Erythroblast (primary cell): ENCODE data around the gene PRKCE.

Experiments used
- DNase-seq, 2 experiments: peaks; one replicate each; lab custom pipeline; 2025; lab: John Stamatoyannopoulos, UW
- GATA1 ChIP-seq: IDR thresholded peaks from 2 replicates; pipeline ENCODE4 v1.6.1; 2011; ENCODE audit warnings: low read depth, mild to moderate bottlenecking, control low read depth, low read length, moderate library complexity
- POLR2A ChIP-seq: IDR thresholded peaks from 2 replicates; pipeline ENCODE4 v1.6.1; 2011; ENCODE audit warnings: mild to moderate bottlenecking, low read length

Gene PRKCE

GRCh38 chr2:45799679-45800381 is 148.4 kb downstream of the PRKCE start:
- TF ChIP-seq POLR2A = no peak
- no peak for TF ChIP-seq GATA1
- DNase-seq = no peak

DNA sequence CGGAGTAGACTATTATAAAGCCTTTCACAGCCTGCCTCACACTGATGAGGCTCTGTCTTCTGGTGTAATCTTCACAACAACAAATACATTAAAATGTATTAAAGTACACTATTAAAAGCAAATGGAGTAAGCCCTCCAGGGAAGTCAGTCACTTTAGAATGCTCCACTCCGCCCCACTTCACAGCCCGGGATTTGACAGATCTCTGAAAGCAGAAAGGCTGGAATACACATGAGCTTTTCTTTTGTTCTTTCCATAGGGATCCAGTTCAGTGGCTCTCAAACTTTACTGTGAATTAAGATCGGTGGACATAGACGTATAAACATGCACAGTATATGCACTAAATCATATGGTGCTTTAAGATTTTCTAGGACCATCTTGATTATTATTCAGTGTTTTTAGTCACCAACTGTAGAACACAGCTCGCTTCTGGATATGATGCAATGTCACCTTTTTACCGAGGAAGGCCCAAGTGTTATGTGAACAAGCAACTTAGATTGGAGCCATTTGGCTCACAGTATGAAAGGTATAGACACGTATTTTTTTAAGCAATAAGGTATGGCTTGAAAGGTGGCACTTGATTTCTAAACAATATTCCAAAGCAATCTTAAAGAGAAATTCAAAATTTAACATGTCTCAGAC is 151.1 kb downstream of the PRKCE start:
- TF ChIP-seq POLR2A (no peak), GATA1 (no peak)
- DNase-seq = no peak

DNA sequence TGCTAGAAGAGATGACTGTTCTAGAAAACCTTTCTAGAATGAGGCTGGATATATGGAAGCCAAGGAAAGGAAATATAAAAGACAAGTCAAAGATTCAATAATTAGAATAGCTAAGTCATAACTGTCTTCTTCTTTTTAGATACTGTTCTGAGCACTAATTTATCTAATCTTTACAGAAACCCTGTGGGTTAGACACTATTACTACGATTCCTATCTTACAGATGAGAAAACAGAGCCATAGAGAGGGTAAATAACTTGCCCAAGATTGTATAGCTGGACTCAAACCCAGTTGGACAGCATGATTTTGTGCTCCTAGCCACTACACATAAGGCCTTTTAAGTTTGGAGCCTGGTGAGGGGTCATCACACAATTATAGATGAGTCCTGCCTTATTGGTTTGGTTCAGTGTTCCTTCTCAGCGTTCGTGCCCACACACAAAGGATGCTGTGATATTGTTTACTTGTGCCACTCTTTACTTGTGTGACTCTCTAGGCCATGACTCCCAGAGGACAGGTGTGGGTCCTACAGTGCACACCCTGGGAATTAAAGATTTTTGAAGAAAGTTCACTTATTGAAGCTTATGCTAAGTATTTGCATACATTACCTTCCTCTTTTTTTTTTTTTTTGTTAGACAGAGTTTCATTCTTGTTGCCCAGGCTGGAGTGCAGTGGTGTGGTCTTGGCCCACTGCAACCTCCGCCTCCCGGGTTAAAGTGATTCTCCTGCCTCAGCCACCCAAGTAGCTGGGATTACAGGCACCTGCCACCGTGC is 153.7 kb downstream of the PRKCE start:
- peak in 1 of 2 experiments; percentile 15 for DNase-seq
- TF ChIP-seq GATA1 (no peak), POLR2A (no peak)

GRCh38 chr2:45806563-45807358 is 155.3 kb downstream of the PRKCE start:
- TF ChIP-seq POLR2A = no peak
- TF ChIP-seq GATA1 = no peak
- no peak for DNase-seq

DNA sequence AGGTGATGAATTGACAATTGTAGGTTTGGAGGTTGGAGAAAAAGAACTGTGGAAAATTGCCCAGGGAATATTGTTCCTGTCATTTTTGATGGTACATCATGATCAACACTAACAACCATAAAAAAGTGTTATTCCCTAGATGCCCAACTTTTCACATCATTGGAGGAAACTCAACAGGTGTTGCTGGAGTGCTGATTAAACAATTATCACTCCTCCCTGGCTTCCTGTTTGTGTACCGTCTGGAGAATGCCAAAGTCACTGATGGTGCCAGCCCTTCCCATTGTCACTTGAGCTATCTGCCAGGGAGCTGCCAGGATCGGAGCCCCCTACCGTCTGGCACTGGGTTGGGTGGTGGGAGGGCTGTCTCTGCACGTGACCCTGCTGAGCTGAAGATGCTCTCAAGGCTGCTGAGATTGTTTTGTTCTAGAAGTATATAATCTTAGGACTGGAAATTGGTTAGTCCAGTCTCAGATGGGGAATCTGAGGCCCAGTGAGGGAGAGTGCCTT is 156.9 kb downstream of the PRKCE start:
- TF ChIP-seq POLR2A (no peak), GATA1 (no peak)
- no peak for DNase-seq

DNA sequence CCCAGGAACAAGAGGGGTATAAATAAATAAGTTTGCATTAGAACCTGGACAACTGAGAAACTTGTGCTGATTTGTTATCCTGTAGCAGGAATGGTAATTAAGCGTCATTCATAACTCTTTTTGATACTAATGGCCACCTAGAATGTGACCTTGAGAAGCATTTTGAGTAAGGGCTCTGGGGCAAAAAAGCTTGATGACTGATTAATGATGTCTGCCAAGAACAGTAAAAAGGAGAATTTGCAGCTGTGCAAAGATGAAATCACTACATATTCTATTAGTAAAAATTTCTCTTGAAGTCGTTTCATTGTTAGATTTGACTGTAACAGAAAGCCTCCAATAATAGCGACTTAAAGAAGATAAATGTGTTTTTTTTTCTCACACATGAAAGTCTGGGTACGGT is 157.7 kb downstream of the PRKCE start:
- DNase-seq = no peak
- TF ChIP-seq POLR2A (no peak), GATA1 (no peak)

DNA sequence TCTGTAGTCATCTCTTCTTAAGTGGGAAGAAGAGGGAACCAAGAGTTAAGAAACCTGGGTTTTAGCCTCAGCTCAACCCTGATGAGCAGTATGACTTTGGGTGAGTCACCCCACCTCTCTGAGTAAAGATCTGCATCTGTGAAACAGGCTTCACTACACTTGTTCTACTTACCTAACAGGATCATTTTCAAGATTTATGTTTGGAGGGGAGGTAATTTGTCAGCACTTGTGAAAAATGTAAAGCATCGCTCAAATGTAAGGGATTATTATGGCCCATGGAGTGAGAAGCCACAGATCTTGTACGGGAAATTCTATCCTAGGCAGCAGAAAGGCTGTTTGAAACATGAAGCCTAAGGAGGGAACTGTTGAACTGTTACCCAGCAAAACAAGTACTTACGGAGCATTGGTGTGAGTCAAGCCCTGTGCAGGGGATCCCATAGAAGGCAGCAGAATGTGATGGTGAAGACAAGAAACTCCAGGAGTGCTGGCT is 160.6 kb downstream of the PRKCE start:
- no peak for DNase-seq
- TF ChIP-seq GATA1 (no peak), POLR2A (no peak)

DNA sequence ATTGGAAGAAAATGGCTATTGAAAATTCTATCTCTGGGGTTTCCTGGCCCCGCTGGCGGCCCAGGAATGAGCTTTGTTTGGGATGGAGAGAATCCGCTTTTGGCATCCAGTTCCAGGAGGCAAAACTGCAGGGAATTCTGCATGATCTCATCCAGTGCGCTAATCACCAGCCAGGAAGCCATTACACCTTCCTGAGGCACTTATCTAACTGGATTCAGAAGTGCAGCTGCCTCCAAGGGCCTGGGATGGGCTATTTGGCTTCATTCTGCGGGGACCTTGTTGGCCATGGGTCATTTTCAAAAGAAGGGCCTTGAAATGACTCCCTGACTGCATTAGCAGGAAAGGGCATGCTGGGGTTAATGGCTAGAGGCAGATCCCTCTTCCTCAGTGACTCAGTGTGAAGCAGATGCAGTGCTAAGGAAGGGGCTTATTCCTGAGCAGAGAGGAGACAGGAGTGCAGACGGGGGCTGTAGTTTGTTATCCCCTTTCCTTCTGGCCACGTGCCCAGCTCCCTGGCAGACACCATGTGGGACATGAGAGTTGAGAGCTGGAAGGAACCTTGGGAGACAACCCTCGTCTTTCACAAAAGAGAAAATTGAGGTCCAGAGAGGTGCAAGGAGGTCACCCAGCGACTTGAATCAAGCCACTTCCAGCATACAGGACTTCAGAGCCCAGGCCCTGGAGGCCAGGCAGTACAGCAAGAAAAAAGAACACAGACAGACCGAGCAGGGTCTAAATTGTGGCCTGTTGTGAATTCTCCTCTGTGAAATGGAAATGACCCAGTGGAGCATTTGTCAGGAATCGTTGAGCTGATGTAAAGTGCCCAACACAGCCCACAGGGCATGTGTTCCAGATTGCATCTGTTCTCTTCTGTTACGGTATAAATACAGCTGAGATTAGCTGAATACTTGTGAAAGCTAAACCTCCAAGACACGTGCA is 161.8 kb downstream of the PRKCE start:
- no peak for DNase-seq
- TF ChIP-seq GATA1 (no peak), POLR2A (no peak)

- no peak for TF ChIP-seq GATA1
- TF ChIP-seq POLR2A = no peak
- DNase-seq = no peak
Observed at GRCh38 chr2:45814488-45814887, 163.0 kb downstream of the PRKCE start.

GRCh38 chr2:45814951-45815621 is 163.6 kb downstream of the PRKCE start:
- no peak for TF ChIP-seq GATA1
- TF ChIP-seq POLR2A = no peak
- DNase-seq = no peak

GRCh38 chr2:45816272-45816671 is 164.8 kb downstream of the PRKCE start:
- no peak for TF ChIP-seq GATA1
- TF ChIP-seq POLR2A = no peak
- DNase-seq = no peak
